ENCODE measurements around the gene RAB11FIP3. TPM values are rescaled to one million over a fixed set of nuclear protein-coding genes. Genes with fewer than 3 reads are reported as not detected.
A peak's percentile ranks its signal among the peaks of the same experiment; 100 is the strongest.
"Not testable (repeated sequence)": the region's sequence is repeated elsewhere in the genome, so short reads cannot be mapped to it uniquely, and the experiment has no call there.

Gene RAB11FIP3
- total RNA-seq, 1 donor from 2014 or later, result 34.9 TPM

DNA sequence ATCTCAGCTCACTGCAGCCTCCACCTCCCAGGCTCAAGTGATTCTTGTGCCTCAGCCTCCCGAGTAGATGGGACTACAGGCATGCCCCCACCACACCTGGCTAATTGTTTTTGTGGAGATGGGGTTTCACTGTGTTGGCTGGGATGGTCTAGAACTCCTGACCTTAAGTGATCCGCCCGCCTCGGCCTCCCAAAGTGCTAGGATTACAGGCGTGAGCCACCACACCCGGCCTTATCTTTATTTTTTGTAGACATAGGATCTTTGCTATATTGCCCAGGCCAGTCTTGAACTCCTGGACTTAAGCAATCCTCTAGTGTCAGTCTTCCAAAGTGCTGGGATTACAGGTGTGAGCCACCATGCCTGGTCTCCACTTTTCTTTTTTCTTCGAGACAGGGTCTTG is 44.0 kb downstream of the RAB11FIP3 start:
- not testable (repeated sequence) for DNase-seq

DNA sequence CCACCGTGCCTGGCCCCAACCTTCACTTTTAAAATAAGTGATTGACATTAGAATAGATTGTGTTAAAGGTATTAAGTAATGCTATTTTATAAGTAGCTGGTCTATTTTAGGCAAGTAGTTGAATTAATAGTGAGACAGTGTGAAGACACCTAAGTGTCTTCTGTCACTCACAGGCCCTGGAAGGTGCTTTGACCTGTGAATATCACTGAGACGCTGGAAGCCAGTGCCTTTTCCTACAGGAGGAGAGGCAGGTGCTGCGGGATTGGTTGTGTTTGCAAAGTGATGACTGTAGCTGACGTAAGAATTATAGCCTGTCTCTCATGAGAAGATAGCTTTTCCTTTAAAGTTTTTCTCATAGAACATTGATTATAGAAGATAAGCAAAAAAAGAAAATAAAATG is 45.0 kb downstream of the RAB11FIP3 start:
- no peak for DNase-seq

GRCh38 chr16:471353-472198 is 46.1 kb downstream of the RAB11FIP3 start:
- no peak for DNase-seq

DNA sequence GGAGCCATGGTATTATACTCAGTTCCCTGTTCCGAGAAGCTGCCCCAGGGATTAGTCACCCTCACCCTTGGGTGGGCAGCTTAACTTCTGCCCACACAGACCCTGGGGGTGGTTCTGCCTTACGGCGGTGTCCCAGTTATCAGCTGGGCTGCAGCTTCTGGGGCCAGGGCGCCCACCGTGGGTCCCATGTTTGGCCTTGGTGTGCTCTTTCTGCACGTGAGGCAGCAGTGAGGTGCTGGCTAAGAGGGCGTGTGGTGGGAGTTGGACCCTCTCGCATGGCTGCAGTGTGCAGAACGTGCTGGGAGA is 46.7 kb downstream of the RAB11FIP3 start:
- DNase-seq, result no peak

DNA sequence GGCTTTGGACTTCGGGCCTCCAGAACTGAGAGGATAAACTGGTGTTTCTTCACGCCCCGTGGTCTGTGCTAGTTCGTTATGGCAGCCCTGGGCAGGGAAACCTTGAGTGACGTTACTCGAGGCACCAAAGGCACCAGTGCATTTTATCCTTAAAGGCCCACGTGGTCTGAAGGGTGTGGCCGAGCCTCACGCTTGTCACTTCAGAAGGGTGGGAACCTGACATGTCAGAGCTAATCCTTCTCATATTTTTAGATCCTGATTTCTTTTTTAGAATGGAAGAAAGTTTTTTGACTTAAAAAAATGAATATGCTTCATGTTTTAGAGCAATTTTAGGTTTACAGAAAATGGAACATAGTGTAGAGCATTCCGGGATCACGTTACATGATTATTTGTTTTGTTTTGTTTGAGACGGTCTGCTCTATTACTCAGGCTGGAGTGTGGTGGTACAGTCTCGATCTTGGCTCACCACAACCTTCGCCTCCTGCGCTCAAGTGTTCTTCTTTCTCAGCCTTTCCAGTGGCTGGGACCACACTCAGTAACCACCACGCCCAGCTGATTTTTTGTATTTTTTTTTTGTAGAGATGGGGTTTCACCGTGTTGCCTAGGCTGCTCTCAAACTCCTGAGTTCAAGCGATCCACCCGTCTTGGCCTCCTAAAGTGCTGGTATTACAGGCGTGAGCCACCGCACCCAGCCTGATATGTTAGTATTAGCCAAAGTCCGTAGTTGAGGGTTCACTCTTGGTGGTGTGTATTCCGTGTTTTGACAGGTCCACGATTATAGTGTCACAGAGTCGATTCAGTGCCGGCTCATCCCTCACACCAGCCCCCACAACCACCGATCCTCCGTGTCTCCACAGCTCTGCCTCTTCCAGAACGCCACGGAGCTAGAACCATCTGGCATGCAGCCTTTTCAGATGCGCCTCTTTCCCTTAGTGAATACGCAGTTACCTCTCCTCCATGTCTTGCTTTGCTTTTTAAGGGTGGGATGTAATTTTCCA is 47.9 kb downstream of the RAB11FIP3 start:
- no peak for DNase-seq

DNA sequence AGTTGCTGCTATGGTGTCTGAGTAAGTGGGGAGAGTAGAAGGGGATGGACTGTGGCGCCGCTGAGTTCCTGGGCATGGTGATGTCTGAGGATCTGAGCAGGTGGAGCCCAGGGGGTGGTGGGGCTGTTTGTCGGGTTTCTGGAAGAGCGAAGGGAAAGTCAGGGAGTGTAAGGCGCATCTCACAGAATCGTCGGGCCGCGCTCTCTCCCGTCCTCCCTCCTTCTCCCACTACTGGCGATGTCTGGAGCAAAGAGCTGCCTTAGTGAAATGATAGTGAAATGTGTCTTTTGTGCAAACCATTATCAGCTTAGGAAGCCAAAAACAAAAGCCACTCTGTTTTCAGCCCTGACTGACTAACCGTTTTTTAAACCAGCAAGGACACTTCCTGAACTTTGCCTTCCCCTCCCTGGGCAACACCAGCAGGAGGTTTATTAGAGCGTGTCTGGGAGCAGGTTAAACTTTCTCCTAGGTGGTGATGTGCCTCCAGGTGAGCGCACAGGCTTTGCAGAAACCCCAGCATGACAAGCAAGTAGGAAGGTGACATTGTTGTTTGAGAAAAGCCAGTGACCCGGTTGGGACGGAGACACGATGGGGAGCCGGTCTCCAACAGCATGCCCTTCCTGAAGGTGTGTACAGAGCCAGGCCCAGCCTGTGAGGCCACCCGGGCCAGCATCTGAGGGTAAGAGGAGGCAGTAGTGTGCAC is 49.1 kb downstream of the RAB11FIP3 start:
- DNase-seq, result no peak

DNA sequence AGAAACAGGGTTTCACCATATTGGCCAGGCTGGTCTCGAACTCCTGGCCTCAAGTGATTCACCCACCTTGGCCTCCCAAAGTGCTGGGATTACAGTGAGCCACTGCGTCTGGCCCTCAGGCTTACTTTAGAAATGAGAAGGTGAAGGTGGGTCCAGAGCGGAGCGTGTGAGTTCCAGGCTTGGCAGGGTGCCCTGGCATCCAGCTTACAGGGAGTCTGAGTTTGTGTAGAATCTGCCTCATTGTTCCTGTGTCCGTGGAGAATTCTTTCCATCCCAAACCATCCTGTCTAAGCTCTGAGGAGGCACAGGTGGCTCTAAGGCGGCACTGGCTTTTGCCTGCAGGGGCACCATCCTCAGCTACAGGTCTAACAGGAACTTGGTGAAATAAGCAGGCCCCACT is 50.6 kb downstream of the RAB11FIP3 start:
- DNase-seq, result peak; percentile 11

GRCh38 chr16:477301-478157 is 52.1 kb downstream of the RAB11FIP3 start:
- DNase-seq, result peak; percentile 66

DNA sequence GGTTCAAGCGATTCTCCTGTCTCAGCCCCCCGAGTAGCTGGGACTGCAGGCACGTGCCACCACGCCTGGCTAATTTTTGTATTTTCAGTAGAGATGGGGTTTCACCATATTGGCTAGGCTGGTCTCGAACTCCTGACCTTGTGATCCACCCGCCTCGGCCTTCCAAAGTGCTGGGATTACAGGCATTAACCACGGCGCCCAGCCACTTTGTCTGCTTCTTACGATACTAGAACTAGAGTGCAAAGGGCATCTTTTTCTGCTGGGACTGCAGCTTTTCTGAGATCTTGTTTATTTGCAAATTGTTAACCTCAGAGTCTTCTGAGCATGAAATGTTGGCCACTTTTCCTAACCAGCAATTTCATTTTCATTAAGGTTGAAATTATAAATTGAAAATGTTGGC is 52.8 kb downstream of the RAB11FIP3 start:
- DNase-seq, result not testable (repeated sequence)

DNA sequence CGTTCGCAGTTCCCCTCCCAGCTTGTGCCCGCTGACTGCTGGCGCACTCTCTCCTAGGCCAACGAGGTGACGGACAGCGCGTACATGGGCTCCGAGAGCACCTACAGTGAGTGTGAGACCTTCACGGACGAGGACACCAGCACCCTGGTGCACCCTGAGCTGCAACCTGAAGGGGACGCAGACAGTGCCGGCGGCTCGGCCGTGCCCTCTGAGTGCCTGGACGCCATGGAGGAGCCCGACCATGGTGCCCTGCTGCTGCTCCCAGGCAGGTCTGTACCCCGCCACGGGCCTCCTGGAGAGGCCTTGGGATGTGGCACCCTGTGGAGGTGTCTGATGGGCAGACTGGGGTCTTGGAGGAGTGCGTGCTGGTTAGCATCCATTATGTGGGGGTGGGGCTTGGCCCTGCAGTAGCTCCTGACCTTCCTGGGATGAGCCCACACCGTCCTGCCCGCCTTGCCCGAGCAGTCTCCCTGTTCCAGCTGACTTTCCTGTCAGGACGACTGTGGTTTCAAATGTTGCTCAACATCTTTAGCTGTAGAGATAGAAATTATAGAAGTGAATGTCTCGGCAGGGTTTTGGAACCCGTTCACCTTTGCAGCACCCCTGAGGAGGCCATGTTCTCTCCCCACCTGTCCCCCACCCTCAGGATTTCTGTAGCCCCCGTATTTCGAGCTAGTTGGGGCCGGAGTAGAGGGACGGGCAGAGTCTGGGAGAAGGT is 57.2 kb downstream of the RAB11FIP3 start:
- no peak for DNase-seq

DNA sequence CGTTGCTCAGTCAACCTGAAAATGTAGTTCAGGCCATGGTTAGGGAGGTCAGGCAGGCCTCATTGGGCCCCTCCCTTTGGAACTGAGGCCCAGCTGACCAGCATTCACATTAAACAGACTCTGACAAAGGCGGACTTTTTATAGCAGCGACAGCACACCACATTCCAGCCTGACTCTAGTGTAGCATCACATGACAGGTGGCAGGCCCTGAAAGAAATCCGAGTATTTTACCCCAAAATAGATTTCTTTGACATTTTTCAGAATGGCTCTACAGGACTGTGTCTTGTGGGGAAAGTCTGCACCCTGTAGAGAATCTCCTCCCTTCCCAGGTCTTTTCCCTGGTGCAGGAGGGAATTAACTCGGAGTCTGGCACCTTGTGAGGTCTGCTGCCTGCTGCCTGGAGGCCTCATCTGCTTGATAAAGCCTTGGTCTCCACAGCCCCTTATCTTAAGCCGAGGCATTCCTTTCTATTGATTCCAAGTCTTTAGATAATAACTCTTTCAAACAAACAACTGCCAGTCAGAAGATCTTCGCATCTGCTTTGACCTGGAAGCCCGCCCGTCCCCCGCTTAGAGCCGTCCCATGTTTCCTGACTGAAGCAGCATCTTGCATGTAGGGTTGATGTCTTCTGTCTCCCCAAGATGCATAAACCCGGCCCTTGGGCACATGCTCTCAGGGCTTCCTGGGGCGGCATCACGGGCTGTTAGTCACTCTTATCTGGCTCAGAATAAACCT is 58.1 kb downstream of the RAB11FIP3 start:
- no peak for DNase-seq

- no peak for DNase-seq
Observed at GRCh38 chr16:489606-490005, 64.2 kb downstream of the RAB11FIP3 start.

DNA sequence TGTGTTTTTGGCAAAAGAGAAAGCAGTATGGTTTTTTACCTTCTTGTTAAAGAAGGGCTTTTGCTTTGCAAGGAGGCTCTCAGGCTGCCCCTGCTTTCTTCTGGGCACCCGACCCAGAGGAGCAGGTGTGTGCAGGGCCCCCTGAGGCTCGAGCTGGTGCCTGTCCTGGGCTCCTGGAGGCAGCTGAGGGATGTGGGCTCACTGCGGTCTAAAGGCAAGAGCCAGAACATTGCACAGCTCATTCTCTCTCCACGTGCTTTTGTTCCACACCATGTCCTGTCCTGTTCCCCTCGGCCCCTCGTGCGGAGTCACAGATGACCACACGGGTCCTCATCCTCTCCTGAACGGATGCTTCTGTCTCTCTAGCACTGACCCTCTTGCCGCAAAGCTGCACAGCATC is 65.3 kb downstream of the RAB11FIP3 start:
- DNase-seq, result no peak

GRCh38 chr16:491220-491919 is 65.9 kb downstream of the RAB11FIP3 start:
- no peak for DNase-seq

DNA sequence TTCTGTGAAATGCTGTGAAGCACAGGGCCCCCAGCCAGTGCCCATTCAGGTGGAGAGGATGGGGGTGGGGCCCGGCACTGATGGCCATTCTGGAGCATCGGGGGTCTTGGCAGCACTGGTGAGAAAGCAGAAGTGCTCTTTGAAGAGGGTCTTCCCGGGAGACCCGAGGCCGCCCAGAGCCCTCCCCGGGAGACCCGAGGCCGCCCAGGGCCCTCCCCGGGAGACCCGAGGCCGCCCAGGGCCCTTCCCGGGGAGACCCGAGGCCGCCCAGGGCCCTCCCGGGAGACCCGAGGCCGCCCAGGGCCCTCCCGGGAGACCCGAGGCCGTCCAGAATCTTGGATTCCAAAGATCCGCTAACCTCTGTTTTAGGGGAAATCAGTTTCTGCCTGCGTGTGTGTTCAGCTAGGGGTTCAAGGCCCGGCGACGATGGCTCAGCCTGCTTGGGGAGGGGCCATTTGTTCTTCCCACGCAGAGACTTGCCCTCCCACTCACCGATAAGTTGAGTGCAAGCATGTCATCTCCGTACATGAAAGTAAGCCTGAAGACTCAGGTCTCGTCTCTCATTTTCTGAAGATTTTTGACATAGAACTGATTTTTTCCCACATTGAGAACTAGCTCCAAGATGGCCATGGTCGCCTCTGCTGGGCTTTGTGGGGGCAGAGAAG is 66.9 kb downstream of the RAB11FIP3 start:
- DNase-seq, result no peak

DNA sequence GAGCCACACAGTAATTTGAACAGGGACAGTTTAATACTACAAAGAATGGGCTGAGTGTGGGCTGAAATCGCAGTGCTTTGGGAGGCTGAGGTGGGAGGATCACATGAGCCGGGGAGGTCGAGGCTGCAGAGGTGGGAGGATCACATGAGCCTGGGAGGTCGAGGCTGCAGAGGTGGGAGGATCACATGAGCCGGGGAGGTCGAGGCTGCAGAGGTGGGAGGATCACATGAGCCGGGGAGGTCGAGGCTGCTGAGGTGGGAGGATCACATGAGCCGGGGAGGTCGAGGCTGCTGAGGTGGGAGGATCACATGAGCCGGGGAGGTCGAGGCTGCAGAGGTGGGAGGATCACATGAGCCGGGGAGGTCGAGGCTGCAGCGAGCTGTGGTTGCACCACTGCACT is 69.2 kb downstream of the RAB11FIP3 start:
- not testable (repeated sequence) for DNase-seq

DNA sequence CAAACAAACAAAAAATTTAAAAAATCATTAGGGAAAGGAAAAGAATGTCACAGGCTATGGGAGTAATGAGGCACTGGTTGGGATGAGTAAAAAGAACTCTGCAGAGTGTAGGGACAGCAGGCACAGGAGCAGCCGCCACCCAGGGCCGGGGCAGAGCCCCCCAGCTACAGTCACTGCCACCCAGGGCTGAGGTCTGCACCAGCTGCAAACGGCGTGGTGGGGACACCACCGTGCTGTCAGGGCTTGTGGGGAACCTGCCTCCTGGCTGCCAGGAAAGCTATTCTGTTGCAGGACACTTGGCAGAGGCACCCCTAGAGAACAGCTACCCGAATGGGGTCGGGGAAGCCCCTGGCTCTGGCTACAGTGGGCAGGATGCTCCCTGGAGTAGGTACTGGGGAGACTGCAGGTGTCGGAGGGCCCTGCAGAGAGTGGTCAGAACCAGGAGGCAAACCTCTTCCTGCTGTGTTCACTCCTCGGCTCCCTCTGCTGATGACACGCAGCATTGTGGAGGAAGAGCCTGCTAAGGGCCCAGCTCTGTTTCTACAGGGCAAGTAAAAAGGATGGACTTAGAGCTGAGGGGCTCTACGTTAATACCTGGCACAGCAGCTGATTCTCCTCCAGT is 69.8 kb downstream of the RAB11FIP3 start:
- DNase-seq, result peak; percentile 70

GRCh38 chr16:496097-496886 is 70.8 kb downstream of the RAB11FIP3 start:
- DNase-seq, result no peak

All from dermis blood vessel endothelial cell (primary cell).